Measurements from ENCODE around the gene PDXDC1. TPM values are rescaled to one million over a fixed set of nuclear protein-coding genes. Genes with fewer than 3 reads are reported as not detected.
"Not testable (repeated sequence)": the region's sequence is repeated elsewhere in the genome, so short reads cannot be mapped to it uniquely, and the experiment has no call there.

The PDXDC1 gene
- total RNA-seq, 1 donor from 2014 or later = 65.6 TPM

DNA sequence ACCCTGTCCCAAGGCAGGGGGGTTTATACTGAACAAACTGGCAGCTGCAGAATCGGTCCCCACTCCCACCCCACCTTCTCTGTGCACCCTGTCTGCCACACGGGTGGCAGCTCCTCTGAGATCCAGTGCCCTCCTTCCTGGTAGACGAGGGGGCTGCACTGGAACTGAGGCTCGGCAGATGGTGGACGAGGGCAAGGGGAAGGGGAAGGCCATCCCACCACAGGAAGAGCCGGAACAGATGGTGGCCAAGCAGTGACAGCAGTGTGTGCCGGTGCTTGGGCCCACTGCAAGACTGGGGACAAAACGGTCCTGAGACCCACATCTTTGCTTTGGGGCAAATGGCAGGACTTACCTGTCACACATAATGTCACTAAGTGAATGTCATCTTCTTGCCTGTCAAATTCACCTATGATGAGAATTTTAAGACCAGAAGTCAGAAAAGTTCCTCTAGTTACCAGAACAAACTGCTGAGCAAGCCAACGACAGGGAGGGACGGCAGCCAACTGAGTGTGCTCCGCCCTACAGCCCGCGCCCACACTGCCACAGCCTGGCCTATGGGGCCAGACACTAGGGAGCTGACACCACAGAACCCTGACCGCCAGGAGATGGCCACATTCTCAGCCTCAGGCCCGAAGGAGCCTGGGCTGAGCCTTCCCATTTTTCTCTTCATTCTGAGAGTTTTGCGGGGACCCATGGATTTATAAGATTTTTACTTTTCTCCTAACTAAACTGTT lies 66.6 kb downstream of the PDXDC1 start:
- no peak overlapping the region for H3K4me3 Mint-ChIP-seq
- no peaks in the 10 kb centered on the region for H3K27me3 Mint-ChIP-seq (ENCODE audit: low read depth)
- no peak for DNase-seq (ENCODE audit: low read depth, low spot score)
- TF ChIP-seq, protein P1, sequence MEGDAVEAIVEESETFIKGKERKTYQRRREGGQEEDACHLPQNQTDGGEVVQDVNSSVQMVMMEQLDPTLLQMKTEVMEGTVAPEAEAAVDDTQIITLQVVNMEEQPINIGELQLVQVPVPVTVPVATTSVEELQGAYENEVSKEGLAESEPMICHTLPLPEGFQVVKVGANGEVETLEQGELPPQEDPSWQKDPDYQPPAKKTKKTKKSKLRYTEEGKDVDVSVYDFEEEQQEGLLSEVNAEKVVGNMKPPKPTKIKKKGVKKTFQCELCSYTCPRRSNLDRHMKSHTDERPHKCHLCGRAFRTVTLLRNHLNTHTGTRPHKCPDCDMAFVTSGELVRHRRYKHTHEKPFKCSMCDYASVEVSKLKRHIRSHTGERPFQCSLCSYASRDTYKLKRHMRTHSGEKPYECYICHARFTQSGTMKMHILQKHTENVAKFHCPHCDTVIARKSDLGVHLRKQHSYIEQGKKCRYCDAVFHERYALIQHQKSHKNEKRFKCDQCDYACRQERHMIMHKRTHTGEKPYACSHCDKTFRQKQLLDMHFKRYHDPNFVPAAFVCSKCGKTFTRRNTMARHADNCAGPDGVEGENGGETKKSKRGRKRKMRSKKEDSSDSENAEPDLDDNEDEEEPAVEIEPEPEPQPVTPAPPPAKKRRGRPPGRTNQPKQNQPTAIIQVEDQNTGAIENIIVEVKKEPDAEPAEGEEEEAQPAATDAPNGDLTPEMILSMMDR (conservative IDR thresholded peaks at IDR 0.05) = no peak
- H3K4me1 Mint-ChIP-seq = no peaks in the 10 kb centered on the region
- peaks cover 5% of the 10 kb centered on the region for H3K36me3 Mint-ChIP-seq (ENCODE audit: low read depth)
- no peaks in the 10 kb centered on the region for H3K9me3 Mint-ChIP-seq
- H3K27ac Mint-ChIP-seq (ENCODE audit: unreplicated experiment) = no peak overlapping the region

DNA sequence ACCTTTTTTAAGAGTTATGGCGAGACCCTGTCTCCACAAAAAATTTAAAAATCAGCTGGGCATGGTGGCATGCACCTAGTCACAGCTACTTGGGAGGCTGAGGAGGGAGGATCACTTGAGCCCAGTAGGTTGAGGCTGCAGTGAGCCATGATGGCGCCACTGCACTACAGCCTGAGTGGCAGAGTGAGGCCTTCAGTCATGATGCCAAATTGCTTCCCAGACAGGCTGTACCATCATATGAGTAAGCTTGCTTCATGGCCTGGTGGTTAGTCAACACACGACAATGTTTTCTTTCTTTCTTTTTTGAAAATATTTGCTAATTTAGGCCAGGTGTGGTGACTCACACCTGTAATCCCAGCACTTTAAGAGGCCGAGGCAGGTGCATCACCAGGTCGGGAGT lies 68.5 kb downstream of the PDXDC1 start:
- Mint-ChIP-seq H3K27me3 (ENCODE audit: low read depth) (no peaks in the 10 kb centered on the region), H3K4me3 (no peak overlapping the region), H3K4me1 (no peaks in the 10 kb centered on the region), H3K36me3 (ENCODE audit: low read depth) (peaks cover 12% of the 10 kb centered on the region), H3K9me3 (no peaks in the 10 kb centered on the region), H3K27ac (ENCODE audit: unreplicated experiment) (no peak overlapping the region)
- no peak for DNase-seq (ENCODE audit: low read depth, low spot score)
- TF ChIP-seq, protein P1 (conservative IDR thresholded peaks at IDR 0.05) = no peak

DNA sequence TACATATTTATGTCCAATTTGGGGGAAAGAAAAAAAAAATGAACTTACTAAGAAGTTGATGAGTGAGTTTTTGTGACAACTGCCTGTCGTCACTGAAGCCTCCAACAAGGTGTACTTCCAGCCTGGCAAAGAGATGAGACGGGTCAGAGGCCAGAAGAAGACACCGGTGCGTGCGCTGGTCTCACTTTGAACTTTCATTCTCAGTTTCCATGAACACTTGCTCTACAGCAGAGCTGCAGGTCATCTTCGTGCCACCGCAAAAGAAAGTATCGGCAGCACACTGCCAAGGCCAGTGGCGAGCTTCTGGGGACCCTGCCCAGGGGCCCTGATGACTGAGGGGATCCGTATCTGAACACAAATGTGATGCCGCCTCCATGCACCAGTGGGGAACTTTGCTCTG lies 69.5 kb downstream of the PDXDC1 start:
- Mint-ChIP-seq H3K9me3 (no peaks in the 10 kb centered on the region), H3K36me3 (ENCODE audit: low read depth) (peaks cover 12% of the 10 kb centered on the region), H3K4me1 (no peaks in the 10 kb centered on the region), H3K27me3 (ENCODE audit: low read depth) (no peaks in the 10 kb centered on the region), H3K4me3 (no peak overlapping the region), H3K27ac (ENCODE audit: unreplicated experiment) (no peak overlapping the region)
- TF ChIP-seq, protein P1 (conservative IDR thresholded peaks at IDR 0.05) = no peak
- no peak for DNase-seq (ENCODE audit: low read depth, low spot score)

DNA sequence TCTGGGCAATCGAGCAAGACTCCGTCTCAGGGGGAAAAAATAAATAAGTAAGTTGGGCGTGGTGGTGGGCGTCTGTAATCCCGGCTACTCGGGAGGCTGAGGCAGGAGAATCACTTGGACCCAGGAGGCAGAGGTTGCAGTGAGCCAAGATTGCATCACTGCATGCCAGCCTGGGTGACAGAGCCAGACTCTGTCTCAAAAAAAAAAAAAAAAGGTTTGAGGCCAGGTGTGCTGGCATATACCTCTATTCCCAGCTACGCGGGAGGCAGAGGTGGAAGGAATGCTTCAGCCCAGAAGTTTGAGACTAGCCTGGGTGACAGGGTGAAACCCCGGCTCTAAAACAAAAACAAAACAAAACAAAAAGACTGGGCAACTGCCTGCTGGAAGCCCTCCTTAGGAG lies 70.4 kb downstream of the PDXDC1 start:
- not testable (repeated sequence) for H3K27me3 Mint-ChIP-seq (ENCODE audit: low read depth); H3K9me3 Mint-ChIP-seq; H3K27ac Mint-ChIP-seq (ENCODE audit: unreplicated experiment); H3K4me1 Mint-ChIP-seq; DNase-seq (ENCODE audit: low read depth, low spot score); H3K4me3 Mint-ChIP-seq
- H3K36me3 Mint-ChIP-seq (ENCODE audit: low read depth) = peaks cover 12% of the 10 kb centered on the region

DNA sequence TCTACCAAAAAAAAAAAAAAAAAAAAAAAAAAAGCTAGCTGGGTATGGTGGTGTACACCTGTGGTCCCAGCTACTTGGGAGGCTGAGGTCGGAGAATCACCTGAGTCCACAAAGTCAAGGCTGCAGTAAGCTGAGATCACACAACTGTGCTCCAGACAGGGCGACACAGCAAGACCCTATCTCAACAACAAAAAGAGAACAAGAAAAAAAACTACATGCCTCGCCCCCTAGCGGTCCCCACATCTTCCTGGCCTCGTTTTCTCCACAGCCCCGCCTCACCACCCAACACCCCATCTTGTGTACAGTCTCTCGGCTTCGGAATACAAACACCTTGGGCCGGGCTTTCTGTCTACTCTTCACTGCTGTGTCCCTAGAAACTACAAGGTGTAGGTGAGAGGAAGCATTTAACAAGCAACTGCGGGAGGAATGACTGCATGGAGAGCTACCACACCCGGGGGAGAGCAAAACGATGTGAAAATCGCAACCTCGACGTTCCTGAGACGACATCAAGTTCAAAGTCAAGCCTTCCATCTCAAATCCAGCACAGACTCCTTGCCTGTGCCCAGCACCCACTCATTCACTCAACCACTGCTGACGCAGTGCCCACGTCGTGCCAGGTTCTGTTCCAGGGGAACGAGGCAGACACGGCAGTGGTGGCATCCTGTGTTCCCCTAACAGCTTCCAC lies 72.0 kb downstream of the PDXDC1 start:
- TF ChIP-seq, protein P1 (conservative IDR thresholded peaks at IDR 0.05) = no peak
- H3K9me3 Mint-ChIP-seq = no peaks in the 10 kb centered on the region
- H3K27ac Mint-ChIP-seq (ENCODE audit: unreplicated experiment) = no peak overlapping the region
- DNase-seq (ENCODE audit: low read depth, low spot score) = no peak
- peaks cover 12% of the 10 kb centered on the region for H3K36me3 Mint-ChIP-seq (ENCODE audit: low read depth)
- H3K4me1 Mint-ChIP-seq = no peaks in the 10 kb centered on the region
- H3K4me3 Mint-ChIP-seq = no peak overlapping the region
- H3K27me3 Mint-ChIP-seq (ENCODE audit: low read depth) = no peaks in the 10 kb centered on the region

DNA sequence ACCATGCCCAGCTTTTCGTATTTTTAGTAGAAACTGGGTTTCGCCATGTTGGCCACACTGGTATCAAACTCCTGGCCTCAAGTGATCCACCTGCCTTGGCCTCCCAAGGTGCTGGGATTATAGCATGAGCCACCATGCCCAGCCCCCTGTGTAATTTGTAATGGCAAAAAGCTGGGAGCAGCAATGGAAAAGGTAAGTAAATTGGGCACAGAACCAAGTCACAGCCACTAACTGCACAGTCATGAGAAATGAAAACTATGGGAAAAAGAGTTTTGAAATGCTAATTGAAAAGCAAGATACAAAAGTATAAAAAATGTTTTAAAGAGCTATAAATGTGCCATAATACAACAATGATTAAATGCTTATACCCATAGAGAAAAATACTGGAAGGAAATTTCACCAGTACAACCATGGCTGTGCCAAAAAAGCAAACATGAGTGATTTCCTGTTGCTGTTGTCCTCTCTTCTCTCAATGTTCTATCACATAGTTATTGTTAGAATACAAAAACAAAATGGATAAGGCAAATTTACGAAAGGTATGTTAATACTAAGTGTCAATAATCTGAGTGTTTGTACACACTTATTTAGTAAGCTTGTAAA lies 74.9 kb downstream of the PDXDC1 start:
- no peaks in the 10 kb centered on the region for H3K27me3 Mint-ChIP-seq (ENCODE audit: low read depth)
- no peak overlapping the region for H3K27ac Mint-ChIP-seq (ENCODE audit: unreplicated experiment)
- peaks cover 9% of the 10 kb centered on the region for H3K4me1 Mint-ChIP-seq
- peaks cover 12% of the 10 kb centered on the region for H3K36me3 Mint-ChIP-seq (ENCODE audit: low read depth)
- H3K4me3 Mint-ChIP-seq = no peak overlapping the region
- TF ChIP-seq, protein P1 (conservative IDR thresholded peaks at IDR 0.05) = no peak
- no peak for DNase-seq (ENCODE audit: low read depth, low spot score)
- no peaks in the 10 kb centered on the region for H3K9me3 Mint-ChIP-seq

DNA sequence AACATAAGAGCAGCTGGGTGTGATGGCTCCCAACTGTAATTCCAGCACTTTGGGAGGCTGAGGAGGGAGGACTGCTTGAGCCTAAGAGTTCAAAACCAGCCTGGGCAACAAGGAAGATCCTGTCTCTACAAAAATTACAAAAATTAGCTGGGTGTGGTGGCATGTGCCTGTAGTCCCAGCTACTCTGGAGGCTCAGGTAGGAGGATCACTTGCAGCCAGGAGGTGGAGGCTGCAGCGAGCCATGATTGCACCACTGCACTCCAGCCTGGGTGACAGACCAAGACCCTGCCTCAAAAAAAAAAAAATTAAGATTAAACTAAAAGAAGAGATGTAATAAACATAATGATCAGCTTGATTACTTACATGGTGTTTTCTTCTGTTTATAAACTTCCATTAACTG lies 75.6 kb downstream of the PDXDC1 start:
- not testable (repeated sequence) for H3K27me3 Mint-ChIP-seq (ENCODE audit: low read depth); H3K9me3 Mint-ChIP-seq; H3K27ac Mint-ChIP-seq (ENCODE audit: unreplicated experiment); H3K4me3 Mint-ChIP-seq; DNase-seq (ENCODE audit: low read depth, low spot score)
- H3K36me3 Mint-ChIP-seq (ENCODE audit: low read depth) = peaks cover 12% of the 10 kb centered on the region
- peaks cover 13% of the 10 kb centered on the region for H3K4me1 Mint-ChIP-seq
